ENCODE results near the gene CAV2. TPM values are rescaled to one million over a fixed set of nuclear protein-coding genes. Genes with fewer than 3 reads are reported as not detected.
"Not testable (repeated sequence)": the region's sequence is repeated elsewhere in the genome, so short reads cannot be mapped to it uniquely, and the experiment has no call there.

Gene CAV2
- total and polyA plus RNA-seq, 10 donors, result 15.5 to 107 (median 72.7) TPM

DNA sequence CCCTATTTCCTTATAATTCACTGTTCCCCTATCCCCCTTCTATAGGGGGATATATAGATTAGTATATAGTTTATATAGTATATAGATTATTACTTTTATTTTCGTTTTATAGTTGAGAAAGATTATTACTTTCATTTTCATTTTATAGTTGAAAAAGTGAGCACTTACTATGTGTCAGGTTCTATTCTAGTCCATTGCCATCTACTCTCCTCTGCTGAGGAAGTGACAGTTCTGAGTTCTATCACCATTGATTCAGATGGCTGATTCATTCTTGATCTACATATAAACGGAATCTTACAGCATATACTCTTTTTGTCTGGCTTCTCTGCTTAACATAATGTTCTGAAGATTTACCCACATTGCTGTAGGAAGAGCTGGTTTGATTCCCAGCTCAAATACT lies 20.7 kb upstream of the CAV2 start:
- no peak for DNase-seq
- no peaks in the 10 kb centered on the region for H3K36me3 ChIP-seq
- no peaks in the 10 kb centered on the region for H3K27me3 ChIP-seq (replicated peaks in 1 of 7)
- no peaks in the 10 kb centered on the region for H3K4me1 ChIP-seq
- intact Hi-C loops (cut with DNase I; ENCODE audit: low total_unique reads), result no loop called here
- H3K4me3 ChIP-seq, result no peak overlapping the region
- H3K27ac ChIP-seq, result no peak overlapping the region
- peaks cover 0 to 7% (median 2%) of the 10 kb centered on the region in 8 donors for H3K9me3 ChIP-seq
- 63 to 84% (median 68%) methylated on average over 2 of the region's 2 CpGs for WGBS, 5 donors
- no peak for TF ChIP-seq POLR2AphosphoS5 (IDR thresholded peaks at IDR 0.05)
- TF ChIP-seq, protein P1, sequence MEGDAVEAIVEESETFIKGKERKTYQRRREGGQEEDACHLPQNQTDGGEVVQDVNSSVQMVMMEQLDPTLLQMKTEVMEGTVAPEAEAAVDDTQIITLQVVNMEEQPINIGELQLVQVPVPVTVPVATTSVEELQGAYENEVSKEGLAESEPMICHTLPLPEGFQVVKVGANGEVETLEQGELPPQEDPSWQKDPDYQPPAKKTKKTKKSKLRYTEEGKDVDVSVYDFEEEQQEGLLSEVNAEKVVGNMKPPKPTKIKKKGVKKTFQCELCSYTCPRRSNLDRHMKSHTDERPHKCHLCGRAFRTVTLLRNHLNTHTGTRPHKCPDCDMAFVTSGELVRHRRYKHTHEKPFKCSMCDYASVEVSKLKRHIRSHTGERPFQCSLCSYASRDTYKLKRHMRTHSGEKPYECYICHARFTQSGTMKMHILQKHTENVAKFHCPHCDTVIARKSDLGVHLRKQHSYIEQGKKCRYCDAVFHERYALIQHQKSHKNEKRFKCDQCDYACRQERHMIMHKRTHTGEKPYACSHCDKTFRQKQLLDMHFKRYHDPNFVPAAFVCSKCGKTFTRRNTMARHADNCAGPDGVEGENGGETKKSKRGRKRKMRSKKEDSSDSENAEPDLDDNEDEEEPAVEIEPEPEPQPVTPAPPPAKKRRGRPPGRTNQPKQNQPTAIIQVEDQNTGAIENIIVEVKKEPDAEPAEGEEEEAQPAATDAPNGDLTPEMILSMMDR (IDR thresholded peaks at IDR 0.05 in 8 of 11, conservative IDR thresholded peaks at IDR 0.05 in 3 of 11), result no peak
- no peak for TF ChIP-seq POLR2A (IDR thresholded peaks at IDR 0.05)

DNA sequence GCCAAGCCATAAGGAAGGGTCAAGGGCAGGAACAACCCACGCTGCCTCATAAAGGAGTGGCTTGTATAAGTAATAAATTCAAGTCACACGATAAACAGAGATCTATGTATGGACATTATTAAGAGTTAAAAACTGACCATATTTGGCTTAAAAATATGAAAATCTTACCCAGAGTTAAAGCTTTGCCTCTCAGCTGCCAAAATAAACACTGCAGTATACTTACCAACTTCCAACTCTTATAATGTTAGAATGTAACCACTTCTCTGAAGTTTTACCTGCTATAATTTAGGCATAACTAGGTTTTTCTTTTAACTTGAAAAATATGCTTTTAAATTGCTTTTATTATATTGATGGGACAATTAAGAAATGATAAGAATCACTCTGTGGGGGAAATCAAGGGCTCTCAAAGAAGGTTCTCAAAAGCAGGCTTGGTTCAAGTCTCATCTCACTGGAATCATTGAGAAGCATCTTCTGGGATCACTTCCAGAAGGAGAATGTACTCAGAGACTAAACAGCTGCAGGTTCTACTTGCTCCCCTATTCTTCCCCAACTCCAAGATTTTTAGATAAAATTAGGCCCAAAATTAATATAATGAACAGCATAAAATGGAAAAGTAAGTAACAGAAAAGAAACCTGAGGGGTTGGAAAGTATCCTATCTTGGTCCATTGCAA lies 16.1 kb upstream of the CAV2 start:
- H3K4me3 ChIP-seq, result no peak overlapping the region
- no peak for DNase-seq
- H3K4me1 ChIP-seq, result no peaks in the 10 kb centered on the region
- 65 to 82% (median 79%) methylated on average over 2 of the region's 2 CpGs for WGBS, 5 donors
- H3K36me3 ChIP-seq, result no peaks in the 10 kb centered on the region
- H3K27me3 ChIP-seq (replicated peaks in 1 of 7), result no peaks in the 10 kb centered on the region
- H3K27ac ChIP-seq, result no peak overlapping the region
- H3K9me3 ChIP-seq, result no peaks in the 10 kb centered on the region
- intact Hi-C loops (cut with DNase I; ENCODE audit: low total_unique reads), result no loop called here
- TF ChIP-seq, protein P1 (IDR thresholded peaks at IDR 0.05 in 8 of 11, conservative IDR thresholded peaks at IDR 0.05 in 3 of 11), result no peak
- TF ChIP-seq POLR2AphosphoS5 (IDR thresholded peaks at IDR 0.05), result no peak
- TF ChIP-seq POLR2A (IDR thresholded peaks at IDR 0.05), result no peak

DNA sequence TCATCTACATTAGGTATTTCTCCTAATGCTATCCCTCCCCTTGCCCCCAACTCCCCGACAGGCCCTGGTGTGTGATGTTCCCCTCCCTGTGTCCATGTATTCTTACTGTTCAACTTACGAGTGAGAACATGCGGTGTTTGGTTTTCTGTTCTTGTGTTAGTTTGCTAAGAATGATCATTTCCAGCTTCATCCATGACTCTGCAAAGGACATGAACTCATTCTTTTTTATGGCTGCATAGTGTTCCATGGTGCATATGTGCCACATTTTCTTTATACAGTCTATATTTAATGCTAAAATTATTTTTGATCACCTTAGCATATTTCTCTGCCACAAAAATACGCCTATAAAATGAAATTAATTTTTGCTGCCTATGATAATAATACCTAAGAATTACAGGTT lies 15.1 kb upstream of the CAV2 start:
- H3K4me3 ChIP-seq; H3K27ac ChIP-seq; H3K9me3 ChIP-seq; H3K36me3 ChIP-seq; DNase-seq; H3K27me3 ChIP-seq (replicated peaks in 1 of 7); H3K4me1 ChIP-seq; intact Hi-C loops (cut with DNase I; ENCODE audit: low total_unique reads): not testable (repeated sequence)
- WGBS, 5 donors, result 91 to 99% (median 93%) methylated on average over 4 of the region's 4 CpGs

GRCh38 chr7:116487907-116488521 lies 11.5 kb upstream of the CAV2 start:
- H3K27me3 ChIP-seq (replicated peaks in 1 of 7), result peaks cover 0 to 6% (median 0%) of the 10 kb centered on the region in 7 donors
- DNase-seq, result no peak
- no peaks in the 10 kb centered on the region for H3K36me3 ChIP-seq
- H3K27ac ChIP-seq, result no peak overlapping the region
- WGBS, 5 donors, result 84 to 94% (median 88%) methylated on average over 5 of the region's 5 CpGs
- TF ChIP-seq, protein P1 (IDR thresholded peaks at IDR 0.05 in 8 of 11, conservative IDR thresholded peaks at IDR 0.05 in 3 of 11), result no peak
- TF ChIP-seq POLR2AphosphoS5 (IDR thresholded peaks at IDR 0.05) (no peak), POLR2A (IDR thresholded peaks at IDR 0.05) (no peak)
- intact Hi-C loops (cut with DNase I; ENCODE audit: low total_unique reads), result no loop called here
- no peaks in the 10 kb centered on the region for H3K9me3 ChIP-seq
- H3K4me1 ChIP-seq, result no peaks in the 10 kb centered on the region
- H3K4me3 ChIP-seq, result no peak overlapping the region

Measured in spleen (tissue), 11 donors.